ENCODE data around the gene CST4.
"Not testable (repeated sequence)": the region's sequence is repeated elsewhere in the genome, so short reads cannot be mapped to it uniquely, and the experiment has no call there.

The CST4 gene

DNA sequence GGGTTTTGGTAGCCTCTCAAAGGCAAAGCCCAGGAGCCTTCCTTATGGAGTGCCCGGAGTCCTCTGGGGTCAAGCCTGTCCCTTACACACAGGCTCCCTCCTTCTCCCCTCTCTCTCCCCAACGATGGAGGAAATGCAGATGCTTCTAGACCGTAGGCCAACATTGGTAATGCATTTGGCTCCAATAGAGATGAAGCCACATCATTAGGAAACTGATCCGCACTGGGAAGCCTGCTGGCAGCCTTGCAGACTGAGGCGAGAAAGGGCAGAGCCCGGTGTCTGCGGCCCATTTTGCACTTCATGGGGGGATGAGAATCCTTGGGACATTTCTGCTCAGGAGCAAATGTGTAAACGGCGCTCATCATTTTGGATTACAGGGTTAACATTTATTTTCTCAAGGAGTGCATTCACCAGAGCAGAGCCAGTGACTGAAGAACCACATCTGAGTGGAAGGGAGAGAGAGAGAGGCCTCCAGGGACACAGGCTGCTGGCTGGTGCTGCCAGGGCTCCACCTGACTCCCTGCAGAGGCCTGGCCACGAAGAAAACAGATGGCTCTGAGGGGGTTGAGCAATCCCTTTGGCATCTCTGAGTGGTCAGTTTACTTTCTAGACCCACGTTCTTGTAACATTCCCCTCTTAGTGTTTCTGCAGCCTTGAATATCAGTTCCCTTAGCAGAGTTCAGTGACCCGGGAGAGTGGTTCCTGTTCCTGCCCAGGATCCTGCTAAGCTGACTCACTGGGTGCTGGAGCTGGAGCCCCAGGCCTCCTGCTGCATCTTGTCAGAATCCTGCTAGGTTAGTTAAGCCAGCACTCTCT is 46.7 kb downstream of the CST4 start:
- no peak for DNase-seq (ENCODE audit: low read depth in 2 of 2)

- no peak for DNase-seq (ENCODE audit: low read depth in 2 of 2)
These were observed 47.9 kb downstream of the CST4 start for GRCh38 chr20:23640671-23641667.

DNA sequence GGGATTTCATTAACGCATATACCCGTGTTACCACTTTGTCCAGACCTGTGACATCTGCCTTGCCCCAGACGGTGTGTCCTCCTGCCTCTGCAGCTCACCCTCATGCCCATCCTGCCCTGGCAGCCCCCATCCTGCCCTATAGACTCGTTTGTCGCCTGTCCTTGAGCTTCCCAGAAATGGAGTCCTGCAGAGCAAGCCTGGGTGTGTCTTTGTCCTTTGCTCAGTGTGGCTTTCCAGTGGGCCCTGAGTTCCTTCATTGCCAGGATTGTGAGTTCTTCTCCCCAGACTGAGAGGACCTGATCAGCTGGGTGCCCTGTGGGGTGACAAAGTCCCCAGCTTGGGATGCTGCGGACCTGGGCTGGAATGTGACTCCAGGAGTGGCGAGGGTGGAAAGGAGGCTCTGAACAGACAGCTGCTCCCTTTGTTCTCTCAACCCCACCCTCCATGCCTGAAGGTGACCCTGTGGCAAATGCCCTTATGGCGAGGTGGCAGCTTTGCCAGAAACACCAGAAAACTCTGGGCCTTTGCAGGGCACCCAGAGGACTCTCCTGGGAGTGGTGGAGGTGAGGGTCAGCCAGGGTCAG is 48.7 kb downstream of the CST4 start:
- DNase-seq (ENCODE audit: low read depth in 2 of 2) = no peak

GRCh38 chr20:23639490-23639958 is 49.3 kb downstream of the CST4 start:
- no peak for DNase-seq (ENCODE audit: low read depth in 2 of 2)

- no peak for DNase-seq (ENCODE audit: low read depth in 2 of 2)
These were observed 50.5 kb downstream of the CST4 start for GRCh38 chr20:23638309-23638708.

GRCh38 chr20:23637282-23638221 is 51.3 kb downstream of the CST4 start, which contains the start of gene CST3:
CST3 (minus strand) TSS chr20:23637955; CDS start chr20:23637862, 93 bp downstream.
- peak in 1 of 2 donors; percentile 8 for DNase-seq (ENCODE audit: low read depth in 2 of 2)

- DNase-seq (ENCODE audit: low read depth in 2 of 2) = no peak
These were observed 51.9 kb downstream of the CST4 start for GRCh38 chr20:23636908-23637281.

DNA sequence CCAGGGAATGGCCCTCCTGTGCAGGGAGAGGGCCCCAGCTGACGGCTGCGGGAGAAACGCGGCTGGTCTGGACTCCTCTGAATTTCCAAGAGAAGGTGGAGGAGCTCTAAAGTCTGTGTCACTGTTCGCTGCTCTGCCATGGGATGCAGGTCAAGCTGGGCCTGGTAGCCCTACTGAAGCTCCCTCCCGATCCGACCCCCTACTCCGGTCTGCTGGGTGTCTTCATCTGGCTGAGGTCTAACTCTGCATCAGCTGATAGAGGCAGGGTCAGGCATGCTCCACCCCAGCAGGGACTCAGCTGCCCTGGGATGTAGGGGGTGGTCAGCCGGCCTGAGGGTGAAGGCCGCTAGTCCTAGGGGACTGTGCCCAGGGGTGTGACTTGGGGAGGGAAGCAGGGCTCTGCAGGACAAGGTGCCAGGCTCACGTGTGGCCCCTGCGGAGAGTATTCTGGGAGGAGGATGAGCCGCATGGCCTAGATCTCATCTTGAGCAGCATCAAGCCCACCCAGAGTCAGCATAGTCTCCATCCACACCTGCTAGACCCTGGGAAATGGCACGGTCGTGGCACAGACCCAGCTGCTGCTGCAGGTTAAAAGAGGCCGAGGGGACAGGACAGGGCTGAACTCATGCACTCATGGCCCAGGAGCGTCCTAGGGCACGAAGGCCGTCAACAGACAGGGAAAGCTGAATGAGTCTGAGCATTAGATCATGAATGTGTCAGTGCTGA is 52.5 kb downstream of the CST4 start:
- DNase-seq (ENCODE audit: low read depth in 2 of 2) = no peak

- not testable (repeated sequence) for DNase-seq (ENCODE audit: low read depth in 2 of 2)
These were observed 53.1 kb downstream of the CST4 start for GRCh38 chr20:23635768-23636090.

All from stimulated activated CD4-positive, alpha-beta T cell treated with anti-CD3 and anti-CD28 coated beads, Interleukin-4, amount 100 ng/mL, for 48 hours (primary cell).